WTC11 (cell line): ENCODE results near the gene SLC13A4. TPM values are rescaled to one million over a fixed set of nuclear protein-coding genes. Genes with fewer than 3 reads are reported as not detected.

Experiments used
- ATAC-seq: fragments of 200-7000 bp; cut with Tn5 transposase; 2 replicates; pipeline ENCODE4 v1.10.0; 2021; ENCODE audit warnings: mild to moderate bottlenecking, moderate library complexity
- CTCF ChIA-PET: fragments of 300-600 bp; sonication (Branson Sonifier 250); formaldehyde crosslinking; loops from one replicate; lab custom pipeline; 2021; ENCODE audit warnings: antibody characterized with exemption; lab: Charles Lee
- POLR2A ChIA-PET: fragments of 350-600 bp; sonication (Branson Sonifier 250); formaldehyde crosslinking; loops from one replicate; lab custom pipeline; 2021; ENCODE audit warnings: antibody characterized with exemption; lab: Charles Lee
- DNase-seq: peaks from one replicate; pipeline ENCODE4 v3.0.0; 2021; ENCODE audit warnings: low spot score
- H3K27ac Mint-ChIP-seq: 2 replicates; pipeline ENCODE4 v1.8.0; 2021; ENCODE audit warnings: mixed read lengths
- H3K27me3 Mint-ChIP-seq: 2 replicates; pipeline ENCODE4 v1.8.0; 2021; ENCODE audit warnings: low read depth, mild to moderate bottlenecking, moderate library complexity, mixed read lengths
- H3K36me3 Mint-ChIP-seq: 2 replicates; pipeline ENCODE4 v1.8.0; 2021; ENCODE audit warnings: mixed read lengths
- H3K4me1 Mint-ChIP-seq: 2 replicates; pipeline ENCODE4 v1.8.0; 2022; ENCODE audit warnings: mixed read lengths
- H3K4me3 Mint-ChIP-seq: 2 replicates; pipeline ENCODE4 v1.8.0; 2021; ENCODE audit warnings: mild to moderate bottlenecking, moderate library complexity, mixed read lengths
- H3K9me3 Mint-ChIP-seq: 2 replicates; pipeline ENCODE4 v1.8.0; 2021; ENCODE audit warnings: mixed read lengths
- EMX1 ChIP-seq: fragments of 250-450 bp; sonication (Bioruptor Pico); IDR thresholded peaks from 2 replicates; pipeline ENCODE4 v1.8.0; 2021; ENCODE audit warnings: mild to moderate bottlenecking
- JUN ChIP-seq: sonication (generic); formaldehyde crosslinking; IDR thresholded peaks from 2 replicates; pipeline ENCODE4 v1.8.0; 2023; ENCODE audit warnings: mild to moderate bottlenecking, missing genetic modification reagents
- KAT7 ChIP-seq: sonication (generic); formaldehyde crosslinking; IDR thresholded peaks from 2 replicates; pipeline ENCODE4 v1.8.1; 2023; ENCODE audit warnings: missing genetic modification reagents, mild to moderate bottlenecking, borderline replicate concordance
- NFYB ChIP-seq: sonication (generic); formaldehyde crosslinking; conservative IDR thresholded peaks from 2 replicates; pipeline ENCODE4 v1.8.0; 2022; ENCODE audit warnings: low read depth, missing genetic modification reagents
- PRRX2 ChIP-seq: fragments of 250-450 bp; sonication (Bioruptor Pico); IDR thresholded peaks from 2 replicates; pipeline ENCODE4 v1.8.0; 2021; ENCODE audit warnings: mild to moderate bottlenecking
- ZNF671 ChIP-seq: fragments of 250-450 bp; sonication (Bioruptor Pico); IDR thresholded peaks from 2 replicates; pipeline ENCODE4 v1.8.0; 2021; ENCODE audit warnings: mild to moderate bottlenecking
- total RNA-seq: library from RNA; stranded (reverse); gene quantifications from 3 replicates; pipeline ENCODE4 v1.2.3, GENCODE V29; 2021
- TF ChIP-seq, protein P1 (sequence below): sonication (generic); formaldehyde crosslinking; IDR thresholded peaks from 2 replicates; pipeline ENCODE4 v1.8.0; 2022; ENCODE audit warnings: mild to moderate bottlenecking, missing genetic modification reagents
- TF ChIP-seq, protein P2 (sequence below): fragments of 250-450 bp; sonication (Bioruptor Pico); IDR thresholded peaks from 2 replicates; pipeline ENCODE4 v2.1.2; 2022; ENCODE audit warnings: mild to moderate bottlenecking, moderate library complexity
- TF ChIP-seq, protein P3 (sequence below): sonication (generic); formaldehyde crosslinking; IDR thresholded peaks from 2 replicates; pipeline ENCODE4 v1.8.0; 2022; ENCODE audit warnings: mild to moderate bottlenecking, missing genetic modification reagents
- TF ChIP-seq, protein P4 (sequence below): fragments of 250-450 bp; sonication (Bioruptor Pico); IDR thresholded peaks from 2 replicates; pipeline ENCODE4 v1.9.0; 2021; ENCODE audit warnings: mild to moderate bottlenecking, borderline replicate concordance
- TF ChIP-seq, protein P5 (sequence below): sonication (generic); formaldehyde crosslinking; IDR thresholded peaks from 2 replicates; pipeline ENCODE4 v1.8.1; 2022; ENCODE audit warnings: mild to moderate bottlenecking, moderate library complexity, missing genetic modification reagents
- TF ChIP-seq, protein P6 (sequence below): fragments of 200-600 bp; IDR thresholded peaks from 2 replicates; pipeline ENCODE4 v1.8.0; 2022; ENCODE audit warnings: antibody characterized with exemption
- TF ChIP-seq, protein P7 (sequence below): fragments of 250-450 bp; sonication (Bioruptor Pico); IDR thresholded peaks from 2 replicates; pipeline ENCODE4 v1.8.0; 2021; ENCODE audit warnings: mild to moderate bottlenecking

Gene SLC13A4
- total RNA-seq, 1 experiment from 2014 or later: 1.6 TPM

DNA sequence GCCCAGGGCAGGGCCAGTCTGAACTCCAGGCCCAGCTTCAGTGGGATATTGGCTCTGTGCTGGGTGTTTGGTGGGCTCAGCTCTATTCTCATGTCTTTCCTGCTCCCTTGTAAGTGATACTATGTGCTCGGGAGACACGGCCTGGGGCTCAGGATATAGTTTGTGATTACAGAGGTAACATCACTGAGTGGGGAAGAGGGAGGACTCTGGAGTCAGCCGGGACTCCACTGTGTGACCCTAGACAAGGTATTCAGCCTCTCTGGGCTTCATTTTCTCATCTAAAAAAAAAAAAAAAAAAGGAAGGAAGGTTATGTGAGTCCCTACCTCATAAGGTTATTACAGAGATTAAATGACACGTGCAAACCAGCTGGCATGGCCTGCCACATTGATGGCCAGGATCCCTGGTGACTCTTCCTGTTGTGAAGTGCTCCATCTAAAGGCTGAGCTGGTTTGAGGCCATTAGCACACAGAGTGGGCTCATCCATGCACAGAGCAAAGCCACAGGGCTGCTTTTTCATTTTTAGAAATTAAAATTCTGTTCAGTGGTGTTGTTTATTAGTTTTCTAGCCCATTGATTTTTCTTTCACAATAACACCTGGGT, 15.7 kb downstream of the SLC13A4 start (continued):
- TF ChIP-seq, protein P1, sequence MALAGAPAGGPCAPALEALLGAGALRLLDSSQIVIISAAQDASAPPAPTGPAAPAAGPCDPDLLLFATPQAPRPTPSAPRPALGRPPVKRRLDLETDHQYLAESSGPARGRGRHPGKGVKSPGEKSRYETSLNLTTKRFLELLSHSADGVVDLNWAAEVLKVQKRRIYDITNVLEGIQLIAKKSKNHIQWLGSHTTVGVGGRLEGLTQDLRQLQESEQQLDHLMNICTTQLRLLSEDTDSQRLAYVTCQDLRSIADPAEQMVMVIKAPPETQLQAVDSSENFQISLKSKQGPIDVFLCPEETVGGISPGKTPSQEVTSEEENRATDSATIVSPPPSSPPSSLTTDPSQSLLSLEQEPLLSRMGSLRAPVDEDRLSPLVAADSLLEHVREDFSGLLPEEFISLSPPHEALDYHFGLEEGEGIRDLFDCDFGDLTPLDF (CRISPR knock-in tag): no peak
- TF ChIP-seq, protein P2, sequence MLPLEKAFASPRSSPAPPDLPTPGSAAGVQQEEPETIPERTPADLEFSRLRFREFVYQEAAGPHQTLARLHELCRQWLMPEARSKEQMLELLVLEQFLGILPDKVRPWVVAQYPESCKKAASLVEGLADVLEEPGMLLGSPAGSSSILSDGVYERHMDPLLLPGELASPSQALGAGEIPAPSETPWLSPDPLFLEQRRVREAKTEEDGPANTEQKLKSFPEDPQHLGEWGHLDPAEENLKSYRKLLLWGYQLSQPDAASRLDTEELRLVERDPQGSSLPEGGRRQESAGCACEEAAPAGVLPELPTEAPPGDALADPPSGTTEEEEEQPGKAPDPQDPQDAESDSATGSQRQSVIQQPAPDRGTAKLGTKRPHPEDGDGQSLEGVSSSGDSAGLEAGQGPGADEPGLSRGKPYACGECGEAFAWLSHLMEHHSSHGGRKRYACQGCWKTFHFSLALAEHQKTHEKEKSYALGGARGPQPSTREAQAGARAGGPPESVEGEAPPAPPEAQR: no peak
- TF ChIP-seq, all 79 proteins: peak for 0

DNA sequence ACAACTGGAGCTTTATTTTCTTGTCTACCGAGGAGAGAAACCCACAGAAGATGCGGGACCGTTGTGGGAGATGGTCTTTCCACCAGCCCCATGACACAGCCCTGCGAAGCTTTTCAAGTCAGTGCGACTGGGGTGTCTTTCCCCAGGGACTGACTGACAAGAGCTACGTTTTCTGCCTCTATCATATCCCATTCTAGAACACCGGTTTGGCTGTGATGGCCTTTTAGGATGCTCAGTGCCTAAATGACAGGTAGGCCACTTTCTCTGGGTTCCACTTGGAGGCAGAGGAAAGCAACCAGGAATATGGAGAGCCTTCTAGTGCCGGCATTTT, 16.9 kb downstream of the SLC13A4 start:
- Mint-ChIP-seq H3K4me3 (no peak overlapping the region), H3K36me3 (no peaks in the 10 kb centered on the region), H3K4me1 (peaks cover 22% of the 10 kb centered on the region), H3K9me3 (no peaks in the 10 kb centered on the region)
- ChIA-PET POLR2A (no interaction called here), CTCF (interaction anchor here (0.7 to 3.5 kb wide), 25 partner anchors 8 to 437 kb away, joined by 3 to 49 read pairs (median 7); partner anchors contain the start of genes SLC13A4 and STMP1)
- peak; percentile 7 for ATAC-seq
- TF ChIP-seq, protein P3, sequence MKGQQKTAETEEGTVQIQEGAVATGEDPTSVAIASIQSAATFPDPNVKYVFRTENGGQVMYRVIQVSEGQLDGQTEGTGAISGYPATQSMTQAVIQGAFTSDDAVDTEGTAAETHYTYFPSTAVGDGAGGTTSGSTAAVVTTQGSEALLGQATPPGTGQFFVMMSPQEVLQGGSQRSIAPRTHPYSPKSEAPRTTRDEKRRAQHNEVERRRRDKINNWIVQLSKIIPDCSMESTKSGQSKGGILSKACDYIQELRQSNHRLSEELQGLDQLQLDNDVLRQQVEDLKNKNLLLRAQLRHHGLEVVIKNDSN (CRISPR knock-in tag): no peak
- TF ChIP-seq ZNF671 (no peak), PRRX2 (CRISPR knock-in tag) (no peak), NFYB (CRISPR knock-in tag) (no peak), KAT7 (CRISPR knock-in tag) (no peak), JUN (CRISPR knock-in tag) (no peak)
- TF ChIP-seq, protein P4, sequence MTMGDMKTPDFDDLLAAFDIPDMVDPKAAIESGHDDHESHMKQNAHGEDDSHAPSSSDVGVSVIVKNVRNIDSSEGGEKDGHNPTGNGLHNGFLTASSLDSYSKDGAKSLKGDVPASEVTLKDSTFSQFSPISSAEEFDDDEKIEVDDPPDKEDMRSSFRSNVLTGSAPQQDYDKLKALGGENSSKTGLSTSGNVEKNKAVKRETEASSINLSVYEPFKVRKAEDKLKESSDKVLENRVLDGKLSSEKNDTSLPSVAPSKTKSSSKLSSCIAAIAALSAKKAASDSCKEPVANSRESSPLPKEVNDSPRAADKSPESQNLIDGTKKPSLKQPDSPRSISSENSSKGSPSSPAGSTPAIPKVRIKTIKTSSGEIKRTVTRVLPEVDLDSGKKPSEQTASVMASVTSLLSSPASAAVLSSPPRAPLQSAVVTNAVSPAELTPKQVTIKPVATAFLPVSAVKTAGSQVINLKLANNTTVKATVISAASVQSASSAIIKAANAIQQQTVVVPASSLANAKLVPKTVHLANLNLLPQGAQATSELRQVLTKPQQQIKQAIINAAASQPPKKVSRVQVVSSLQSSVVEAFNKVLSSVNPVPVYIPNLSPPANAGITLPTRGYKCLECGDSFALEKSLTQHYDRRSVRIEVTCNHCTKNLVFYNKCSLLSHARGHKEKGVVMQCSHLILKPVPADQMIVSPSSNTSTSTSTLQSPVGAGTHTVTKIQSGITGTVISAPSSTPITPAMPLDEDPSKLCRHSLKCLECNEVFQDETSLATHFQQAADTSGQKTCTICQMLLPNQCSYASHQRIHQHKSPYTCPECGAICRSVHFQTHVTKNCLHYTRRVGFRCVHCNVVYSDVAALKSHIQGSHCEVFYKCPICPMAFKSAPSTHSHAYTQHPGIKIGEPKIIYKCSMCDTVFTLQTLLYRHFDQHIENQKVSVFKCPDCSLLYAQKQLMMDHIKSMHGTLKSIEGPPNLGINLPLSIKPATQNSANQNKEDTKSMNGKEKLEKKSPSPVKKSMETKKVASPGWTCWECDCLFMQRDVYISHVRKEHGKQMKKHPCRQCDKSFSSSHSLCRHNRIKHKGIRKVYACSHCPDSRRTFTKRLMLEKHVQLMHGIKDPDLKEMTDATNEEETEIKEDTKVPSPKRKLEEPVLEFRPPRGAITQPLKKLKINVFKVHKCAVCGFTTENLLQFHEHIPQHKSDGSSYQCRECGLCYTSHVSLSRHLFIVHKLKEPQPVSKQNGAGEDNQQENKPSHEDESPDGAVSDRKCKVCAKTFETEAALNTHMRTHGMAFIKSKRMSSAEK (CRISPR knock-in tag): no peak
- TF ChIP-seq, all 79 proteins: peak for 0
- Mint-ChIP-seq H3K27ac (no peak overlapping the region), H3K27me3 (no peaks in the 10 kb centered on the region)
- DNase-seq: no peak

DNA sequence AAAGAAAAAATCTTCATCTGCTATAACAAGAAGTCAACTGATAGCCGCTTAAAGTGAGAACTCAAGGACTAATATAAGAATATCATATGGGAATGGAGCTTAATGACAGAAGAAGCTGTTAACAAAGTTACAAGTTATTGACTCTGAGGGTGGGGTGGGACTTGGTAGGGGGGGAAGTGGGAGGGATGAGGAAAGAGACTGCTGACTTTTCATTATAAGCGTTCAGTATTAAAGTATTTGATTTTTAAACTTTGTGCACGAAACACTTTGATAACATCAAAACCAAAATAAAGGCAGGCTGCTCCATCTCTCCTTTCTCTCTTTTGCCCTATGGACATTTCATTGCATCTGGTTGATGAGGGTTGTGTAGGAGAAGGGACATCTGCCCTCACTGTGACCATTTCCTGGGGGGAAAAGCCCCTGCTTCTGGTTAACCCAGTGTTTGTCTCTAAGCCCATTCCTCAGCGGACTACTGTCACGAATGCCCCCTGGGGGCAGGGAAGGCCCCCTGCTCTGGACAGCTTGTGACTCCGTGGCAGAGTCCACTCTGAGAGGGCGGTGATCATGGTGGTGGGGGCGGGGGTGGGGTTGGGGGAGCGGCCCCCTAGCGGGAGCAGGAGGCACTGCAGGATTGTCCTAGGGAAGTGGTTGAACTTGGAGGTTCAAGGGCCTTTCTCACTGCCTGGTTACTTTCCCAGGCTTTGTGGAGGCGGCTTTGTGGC, 17.4 kb downstream of the SLC13A4 start:
- TF ChIP-seq, protein P5, sequence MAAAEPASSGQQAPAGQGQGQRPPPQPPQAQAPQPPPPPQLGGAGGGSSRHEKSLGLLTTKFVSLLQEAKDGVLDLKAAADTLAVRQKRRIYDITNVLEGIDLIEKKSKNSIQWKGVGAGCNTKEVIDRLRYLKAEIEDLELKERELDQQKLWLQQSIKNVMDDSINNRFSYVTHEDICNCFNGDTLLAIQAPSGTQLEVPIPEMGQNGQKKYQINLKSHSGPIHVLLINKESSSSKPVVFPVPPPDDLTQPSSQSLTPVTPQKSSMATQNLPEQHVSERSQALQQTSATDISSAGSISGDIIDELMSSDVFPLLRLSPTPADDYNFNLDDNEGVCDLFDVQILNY (CRISPR knock-in tag): no peak
- TF ChIP-seq EMX1 (CRISPR knock-in tag): no peak
- TF ChIP-seq, protein P6, sequence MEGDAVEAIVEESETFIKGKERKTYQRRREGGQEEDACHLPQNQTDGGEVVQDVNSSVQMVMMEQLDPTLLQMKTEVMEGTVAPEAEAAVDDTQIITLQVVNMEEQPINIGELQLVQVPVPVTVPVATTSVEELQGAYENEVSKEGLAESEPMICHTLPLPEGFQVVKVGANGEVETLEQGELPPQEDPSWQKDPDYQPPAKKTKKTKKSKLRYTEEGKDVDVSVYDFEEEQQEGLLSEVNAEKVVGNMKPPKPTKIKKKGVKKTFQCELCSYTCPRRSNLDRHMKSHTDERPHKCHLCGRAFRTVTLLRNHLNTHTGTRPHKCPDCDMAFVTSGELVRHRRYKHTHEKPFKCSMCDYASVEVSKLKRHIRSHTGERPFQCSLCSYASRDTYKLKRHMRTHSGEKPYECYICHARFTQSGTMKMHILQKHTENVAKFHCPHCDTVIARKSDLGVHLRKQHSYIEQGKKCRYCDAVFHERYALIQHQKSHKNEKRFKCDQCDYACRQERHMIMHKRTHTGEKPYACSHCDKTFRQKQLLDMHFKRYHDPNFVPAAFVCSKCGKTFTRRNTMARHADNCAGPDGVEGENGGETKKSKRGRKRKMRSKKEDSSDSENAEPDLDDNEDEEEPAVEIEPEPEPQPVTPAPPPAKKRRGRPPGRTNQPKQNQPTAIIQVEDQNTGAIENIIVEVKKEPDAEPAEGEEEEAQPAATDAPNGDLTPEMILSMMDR: peak; percentile 92
- TF ChIP-seq, protein P7, sequence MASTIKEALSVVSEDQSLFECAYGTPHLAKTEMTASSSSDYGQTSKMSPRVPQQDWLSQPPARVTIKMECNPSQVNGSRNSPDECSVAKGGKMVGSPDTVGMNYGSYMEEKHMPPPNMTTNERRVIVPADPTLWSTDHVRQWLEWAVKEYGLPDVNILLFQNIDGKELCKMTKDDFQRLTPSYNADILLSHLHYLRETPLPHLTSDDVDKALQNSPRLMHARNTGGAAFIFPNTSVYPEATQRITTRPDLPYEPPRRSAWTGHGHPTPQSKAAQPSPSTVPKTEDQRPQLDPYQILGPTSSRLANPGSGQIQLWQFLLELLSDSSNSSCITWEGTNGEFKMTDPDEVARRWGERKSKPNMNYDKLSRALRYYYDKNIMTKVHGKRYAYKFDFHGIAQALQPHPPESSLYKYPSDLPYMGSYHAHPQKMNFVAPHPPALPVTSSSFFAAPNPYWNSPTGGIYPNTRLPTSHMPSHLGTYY (CRISPR knock-in tag): no peak
- Mint-ChIP-seq H3K9me3 (no peaks in the 10 kb centered on the region), H3K27ac (no peak overlapping the region), H3K4me1 (peaks cover 22% of the 10 kb centered on the region), H3K27me3 (no peaks in the 10 kb centered on the region), H3K36me3 (no peaks in the 10 kb centered on the region), H3K4me3 (no peak overlapping the region; the same call in 1 of the 2 replicates)
- POLR2A ChIA-PET: no interaction called here
- ATAC-seq: peak; percentile 40
- CTCF ChIA-PET: interaction anchor here (0.6 to 3.5 kb wide), 30 partner anchors 9 to 1255 kb away, joined by 3 to 49 read pairs (median 6); partner anchors contain the start of genes SLC13A4 and STMP1
- peak; percentile 31 for DNase-seq
